Mesothelial cell of epicardium (in vitro differentiated cells): ENCODE measurements around the gene DCLK1. TPM values are rescaled to one million over a fixed set of nuclear protein-coding genes. Genes with fewer than 3 reads are reported as not detected.
A peak's percentile ranks its signal among the peaks of the same experiment; 100 is the strongest.

Experiments used
- DNase-seq, 2 experiments: peaks; one replicate each; pipeline ENCODE4 v3.0.0; 2021; ENCODE audit warnings: low spot score in 2 of 2; ENCODE audit not compliant: unreplicated experiment in 2 of 2
- H3K27ac Mint-ChIP-seq: 2 replicates; pipeline ENCODE4 v1.8.0; 2021; ENCODE audit warnings: mixed read lengths
- H3K27me3 Mint-ChIP-seq: 2 replicates; pipeline ENCODE4 v1.8.0; 2021; ENCODE audit warnings: low read depth, mixed read lengths
- H3K36me3 Mint-ChIP-seq: 2 replicates; pipeline ENCODE4 v1.8.0; 2021; ENCODE audit warnings: mixed read lengths
- H3K4me1 Mint-ChIP-seq: 2 replicates; pipeline ENCODE4 v1.8.0; 2021; ENCODE audit warnings: mixed read lengths
- H3K4me3 Mint-ChIP-seq: 2 replicates; pipeline ENCODE4 v1.8.0; 2021; ENCODE audit warnings: mild to moderate bottlenecking, moderate library complexity, mixed read lengths
- H3K9me3 Mint-ChIP-seq: 2 replicates; pipeline ENCODE4 v1.8.0; 2021; ENCODE audit warnings: mixed read lengths
- total RNA-seq: library from RNA; stranded (reverse); gene quantifications from 3 replicates; pipeline ENCODE4 v1.2.1, GENCODE V29; 2021
- TF ChIP-seq, protein P1 (sequence below): fragments of 200-600 bp; sonication (generic); IDR thresholded peaks from one replicate; pipeline ENCODE4 v1.5.0; 2021; ENCODE audit warnings: antibody characterized with exemption; ENCODE audit not compliant: unreplicated experiment

The DCLK1 gene
- total RNA-seq, 1 donor from 2014 or later = 21.7 TPM

DNA sequence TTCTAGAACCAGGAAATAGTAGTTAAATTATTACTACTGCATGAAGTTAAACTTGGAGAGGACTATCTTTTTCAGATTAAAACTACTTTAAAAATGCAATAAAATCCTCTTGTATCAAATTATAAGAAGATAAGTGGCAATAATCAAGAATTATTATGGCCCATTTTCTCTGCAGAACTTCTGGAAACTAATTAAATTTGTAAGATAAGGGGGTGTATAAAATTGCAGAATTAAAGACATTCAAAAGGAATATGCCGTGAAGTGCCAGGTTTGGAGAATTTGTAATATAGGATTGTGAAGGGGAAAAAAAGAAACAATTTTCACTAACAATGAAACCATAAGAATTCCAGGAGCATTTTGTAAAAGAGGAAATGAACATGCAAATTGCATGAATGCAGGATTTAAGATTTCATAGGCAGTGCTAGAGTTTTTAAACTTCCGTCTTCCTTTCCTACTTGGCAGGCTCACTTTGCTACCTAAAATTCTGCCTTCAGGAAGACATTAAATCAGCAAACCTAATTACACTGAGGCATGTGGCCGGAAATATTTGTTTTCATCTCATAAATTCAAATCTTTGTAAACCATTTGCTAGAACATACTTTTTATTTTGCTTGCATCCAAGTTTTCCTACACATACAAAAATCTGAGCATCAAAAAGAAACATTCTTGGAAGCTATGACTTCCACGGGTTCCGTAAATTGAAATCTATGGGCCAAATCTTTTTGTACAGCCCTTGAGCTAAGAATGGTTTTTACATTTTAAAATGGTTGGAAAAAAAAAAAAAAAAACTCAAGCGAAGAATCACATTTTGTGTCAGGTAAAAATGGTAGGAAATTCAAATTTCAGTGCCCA lies 166.9 kb downstream of the DCLK1 start:
- Mint-ChIP-seq H3K4me1 (peaks cover 15% of the 10 kb centered on the region), H3K36me3 (peaks cover 13% of the 10 kb centered on the region), H3K27ac (peak overlapping the region; percentile 26), H3K27me3 (no peaks in the 10 kb centered on the region), H3K9me3 (peaks cover 19% of the 10 kb centered on the region), H3K4me3 (no peak overlapping the region)
- no peak for DNase-seq
- TF ChIP-seq, protein P1, sequence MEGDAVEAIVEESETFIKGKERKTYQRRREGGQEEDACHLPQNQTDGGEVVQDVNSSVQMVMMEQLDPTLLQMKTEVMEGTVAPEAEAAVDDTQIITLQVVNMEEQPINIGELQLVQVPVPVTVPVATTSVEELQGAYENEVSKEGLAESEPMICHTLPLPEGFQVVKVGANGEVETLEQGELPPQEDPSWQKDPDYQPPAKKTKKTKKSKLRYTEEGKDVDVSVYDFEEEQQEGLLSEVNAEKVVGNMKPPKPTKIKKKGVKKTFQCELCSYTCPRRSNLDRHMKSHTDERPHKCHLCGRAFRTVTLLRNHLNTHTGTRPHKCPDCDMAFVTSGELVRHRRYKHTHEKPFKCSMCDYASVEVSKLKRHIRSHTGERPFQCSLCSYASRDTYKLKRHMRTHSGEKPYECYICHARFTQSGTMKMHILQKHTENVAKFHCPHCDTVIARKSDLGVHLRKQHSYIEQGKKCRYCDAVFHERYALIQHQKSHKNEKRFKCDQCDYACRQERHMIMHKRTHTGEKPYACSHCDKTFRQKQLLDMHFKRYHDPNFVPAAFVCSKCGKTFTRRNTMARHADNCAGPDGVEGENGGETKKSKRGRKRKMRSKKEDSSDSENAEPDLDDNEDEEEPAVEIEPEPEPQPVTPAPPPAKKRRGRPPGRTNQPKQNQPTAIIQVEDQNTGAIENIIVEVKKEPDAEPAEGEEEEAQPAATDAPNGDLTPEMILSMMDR = no peak

DNA sequence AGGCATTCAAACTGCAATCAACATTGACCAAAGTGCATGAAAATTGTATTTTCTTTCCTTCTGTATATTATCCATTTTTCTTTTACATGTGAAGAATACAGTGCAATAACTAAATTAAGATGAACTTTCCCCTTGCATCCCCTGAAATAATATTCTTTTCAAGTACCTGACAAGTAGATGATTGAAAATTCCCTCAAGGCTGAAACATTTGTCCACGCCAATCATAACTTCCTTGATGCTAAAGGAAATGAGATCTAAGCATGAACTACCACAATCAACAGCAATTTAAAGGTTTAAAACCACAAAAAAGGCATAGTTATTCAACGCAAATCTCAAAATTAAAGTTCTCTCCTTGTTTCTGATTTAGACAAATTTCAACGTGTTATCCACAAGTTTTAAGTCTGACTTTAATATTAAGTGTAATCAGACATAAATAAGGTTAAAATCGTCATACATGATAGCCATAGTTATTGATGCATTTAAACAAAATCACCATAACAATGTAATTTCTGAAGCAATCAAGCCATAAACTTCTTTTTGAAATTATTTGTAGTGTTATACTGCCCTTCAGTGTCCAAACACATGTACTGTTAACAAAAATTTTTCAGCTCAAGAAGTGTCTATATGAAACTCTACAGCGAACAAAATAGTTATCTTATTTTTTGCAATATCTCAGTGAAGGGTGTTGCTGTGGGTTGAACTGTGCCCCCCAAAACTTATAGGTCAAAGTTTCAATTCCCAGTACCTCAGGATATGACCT lies 169.5 kb downstream of the DCLK1 start:
- H3K9me3 Mint-ChIP-seq = peaks cover 7% of the 10 kb centered on the region
- no peak for DNase-seq
- TF ChIP-seq, protein P1 = peak; percentile 38
- H3K4me1 Mint-ChIP-seq = peaks cover 15% of the 10 kb centered on the region
- no peaks in the 10 kb centered on the region for H3K27me3 Mint-ChIP-seq
- no peak overlapping the region for H3K27ac Mint-ChIP-seq
- peaks cover 3% of the 10 kb centered on the region for H3K36me3 Mint-ChIP-seq
- no peak overlapping the region for H3K4me3 Mint-ChIP-seq

DNA sequence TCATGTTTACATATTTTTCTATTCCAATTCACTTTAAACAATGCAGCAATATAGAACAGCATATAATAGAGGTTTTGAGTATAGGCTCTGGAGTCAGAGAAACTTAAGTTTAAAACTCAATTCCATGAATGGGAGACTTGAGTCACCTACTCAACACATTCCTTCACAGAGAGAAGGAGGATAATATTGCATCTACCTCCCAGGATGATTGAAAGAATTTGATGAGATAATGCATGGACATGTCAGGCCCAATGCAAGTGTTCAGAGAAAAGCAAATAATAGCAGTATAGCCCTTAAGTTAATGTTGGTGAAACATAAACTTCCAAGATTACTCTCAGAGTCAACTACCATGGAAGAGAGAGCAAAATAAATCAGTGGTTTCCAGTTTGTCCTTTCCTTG lies 170.2 kb downstream of the DCLK1 start:
- Mint-ChIP-seq H3K9me3 (peaks cover 7% of the 10 kb centered on the region), H3K4me3 (no peak overlapping the region), H3K36me3 (peaks cover 3% of the 10 kb centered on the region), H3K4me1 (peaks cover 15% of the 10 kb centered on the region), H3K27ac (no peak overlapping the region), H3K27me3 (no peaks in the 10 kb centered on the region)
- no peak for DNase-seq
- TF ChIP-seq, protein P1 = no peak

DNA sequence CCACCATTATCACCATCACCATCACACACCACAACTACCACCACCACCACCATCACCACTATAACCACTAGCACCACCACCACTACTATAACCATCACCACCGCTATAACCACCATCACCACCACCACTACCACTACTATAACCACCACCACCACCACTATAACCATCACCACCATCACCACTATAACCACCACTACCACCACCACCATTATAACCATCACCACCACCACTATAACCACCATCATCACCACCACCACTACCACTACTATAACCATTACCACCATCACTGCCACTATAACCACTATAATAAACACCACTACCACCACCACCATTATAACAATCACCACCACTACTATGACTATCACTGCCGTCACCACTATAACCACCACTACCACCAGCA lies 173.2 kb downstream of the DCLK1 start:
- TF ChIP-seq, protein P1 = no peak
- Mint-ChIP-seq H3K36me3 (no peaks in the 10 kb centered on the region), H3K4me3 (no peak overlapping the region), H3K27me3 (no peaks in the 10 kb centered on the region), H3K9me3 (peaks cover 3% of the 10 kb centered on the region), H3K27ac (no peak overlapping the region), H3K4me1 (peaks cover 7% of the 10 kb centered on the region)
- no peak for DNase-seq

DNA sequence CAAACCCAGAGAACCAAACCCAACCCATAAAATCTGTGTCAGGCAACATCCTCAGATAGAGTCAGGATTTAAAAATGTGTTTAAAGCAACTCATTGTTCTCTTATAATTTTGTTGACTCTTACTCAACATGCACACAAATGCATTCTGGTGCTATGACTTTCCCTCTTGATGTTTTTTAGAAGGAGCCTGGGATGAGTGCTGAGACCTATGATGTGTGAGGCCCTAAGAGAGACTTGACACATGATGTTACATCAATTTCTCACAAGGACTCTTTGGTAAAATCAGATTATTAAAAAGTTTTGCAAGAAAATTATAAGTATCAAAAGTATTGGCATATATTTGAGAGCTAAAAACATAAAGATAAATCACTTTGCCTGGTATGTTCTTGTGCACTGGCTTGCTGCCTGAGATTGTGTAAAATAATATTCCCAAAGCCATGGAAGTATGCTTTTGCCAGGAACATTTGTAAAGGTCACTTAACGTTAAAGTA lies 173.9 kb downstream of the DCLK1 start:
- TF ChIP-seq, protein P1 = no peak
- Mint-ChIP-seq H3K27me3 (no peaks in the 10 kb centered on the region), H3K27ac (no peak overlapping the region), H3K36me3 (no peaks in the 10 kb centered on the region), H3K9me3 (no peaks in the 10 kb centered on the region), H3K4me3 (no peak overlapping the region), H3K4me1 (peaks cover 7% of the 10 kb centered on the region)
- DNase-seq = no peak
